Stimulated activated CD8-positive, alpha-beta memory T cell treated with anti-CD3 and anti-CD28 coated beads, Interleukin-4, amount 100 ng/mL, for 48 hours (primary cell): ENCODE measurements around the gene UGT2B7.
"Not testable (repeated sequence)": the region's sequence is repeated elsewhere in the genome, so short reads cannot be mapped to it uniquely, and the experiment has no call there.

Experiments
- DNase-seq: peaks from one replicate; pipeline ENCODE4 v3.0.0-alpha.2; 2020

The UGT2B7 gene

GRCh38 chr4:69089388-69089787, 6.9 kb upstream of the UGT2B7 start:
- no peak for DNase-seq

GRCh38 chr4:69092190-69092589, 4.1 kb upstream of the UGT2B7 start:
- DNase-seq = no peak

GRCh38 chr4:69092980-69093568, 3.2 kb upstream of the UGT2B7 start:
- DNase-seq = no peak

GRCh38 chr4:69093681-69094080, 2.6 kb upstream of the UGT2B7 start:
- DNase-seq = no peak

GRCh38 chr4:69095301-69095731, 958 bp upstream of the UGT2B7 start:
- no peak for DNase-seq

GRCh38 chr4:69096810-69097209, 536 bp downstream of the UGT2B7 start:
- DNase-seq = no peak

GRCh38 chr4:69098470-69098869, 2.2 kb downstream of the UGT2B7 start:
- no peak for DNase-seq

GRCh38 chr4:69099910-69100309, 3.6 kb downstream of the UGT2B7 start:
- no peak for DNase-seq

- DNase-seq = not testable (repeated sequence)
Measured at GRCh38 chr4:69102668-69103067, 6.4 kb downstream of the UGT2B7 start.

- DNase-seq = no peak
Measured at GRCh38 chr4:69104719-69105275, 8.5 kb downstream of the UGT2B7 start.

GRCh38 chr4:69115151-69115850, 19.0 kb downstream of the UGT2B7 start:
- not testable (repeated sequence) for DNase-seq

GRCh38 chr4:69115851-69116213, 19.6 kb downstream of the UGT2B7 start:
- DNase-seq = no peak

GRCh38 chr4:69116645-69117321, 20.5 kb downstream of the UGT2B7 start:
- DNase-seq = no peak

- DNase-seq = no peak
Measured at GRCh38 chr4:69120870-69121269, 24.6 kb downstream of the UGT2B7 start.

- no peak for DNase-seq
Measured at GRCh38 chr4:69122476-69122875, 26.2 kb downstream of the UGT2B7 start.

GRCh38 chr4:69124941-69125340, 28.7 kb downstream of the UGT2B7 start:
- DNase-seq = no peak

GRCh38 chr4:69126024-69126423, 29.8 kb downstream of the UGT2B7 start:
- DNase-seq = no peak

- DNase-seq = no peak
Measured at GRCh38 chr4:69133993-69134392, 37.7 kb downstream of the UGT2B7 start.

- no peak for DNase-seq
Measured at GRCh38 chr4:69134471-69134870, 38.2 kb downstream of the UGT2B7 start.

GRCh38 chr4:69141320-69141719, 45.0 kb downstream of the UGT2B7 start:
- DNase-seq = no peak

- no peak for DNase-seq
Measured at GRCh38 chr4:69147334-69147733, 51.1 kb downstream of the UGT2B7 start.

- DNase-seq = no peak
Measured at GRCh38 chr4:69154021-69154420, 57.7 kb downstream of the UGT2B7 start.

- DNase-seq = no peak
Measured at GRCh38 chr4:69156913-69157312, 60.6 kb downstream of the UGT2B7 start.
